ENCODE results near the gene SHKBP1. TPM values are rescaled to one million over a fixed set of nuclear protein-coding genes. Genes with fewer than 3 reads are reported as not detected.

Gene SHKBP1
- total and polyA plus RNA-seq, 9 of the 15 experiments (the other 6 are each of a cell fraction or from before 2014, with no cell fraction given), result 1.2 to 58.1 (median 22.3) TPM

GRCh38 chr19:40632311-40633036 is 55.8 kb downstream of the SHKBP1 start:
- CTCF ChIA-PET (ENCODE audit: low intra/inter-chr PET ratio), result interaction anchor here (1.5 kb wide), 1 partner anchor 493 kb away, joined by 8 read pairs; no protein-coding TSS in a partner anchor
- POLR2A ChIA-PET, result no interaction called here
- intact Hi-C loops (cut with micrococcal nuclease), result no loop called here
- no peaks in the 10 kb centered on the region for H4K20me1 ChIP-seq (replicated peaks; ENCODE audit: control insufficient read depth, insufficient read depth, low read length)
- H3K9me1 ChIP-seq (ENCODE audit: control insufficient read depth, insufficient read depth, low read length), result no peaks in the 10 kb centered on the region
- in situ Hi-C loops (cut with MboI), result no loop called here
- TF ChIP-seq ZBTB12 (CRISPR knock-in tag; IDR thresholded peaks at IDR 0.05), result no peak
- peak; percentile 44 for TF ChIP-seq ZNF121 (CRISPR knock-in tag; conservative IDR thresholded peaks at IDR 0.05)
- no peak overlapping the region for H3K27ac ChIP-seq (ENCODE audit: extremely low read depth, low read depth, low read length)
- ATAC-seq, result no peak
- H3K79me2 ChIP-seq (ENCODE audit: control insufficient read depth, insufficient read depth, low read length), result no peaks in the 10 kb centered on the region
- peaks cover 5 to 18% of the 10 kb centered on the region in 2 experiments; a peak in 4 of 5 replicates for H3K4me1 ChIP-seq (replicated peaks in 1 of 2; ENCODE audit: control insufficient read depth in 2 of 2, insufficient read depth in 2 of 2, low read length in 2 of 2)
- H3K27me3 ChIP-seq (ENCODE audit: control insufficient read depth in 2 of 2, insufficient read depth in 2 of 2, low read length in 2 of 2), result no peaks in the 10 kb centered on the region
- peaks cover 27% of the 10 kb centered on the region; the same call in 2 of the 3 replicates for H3K36me3 ChIP-seq (ENCODE audit: control insufficient read depth, insufficient read depth, low read length)
- H3K4me2 ChIP-seq (ENCODE audit: insufficient read depth, low read length), result no peak overlapping the region
- no peak for DNase-seq (ENCODE audit: extremely low read depth in 1 of 4, low spot score in 3 of 4)
- H2AFZ ChIP-seq (ENCODE audit: low read depth, low read length), result no peak overlapping the region
- H3K9ac ChIP-seq (ENCODE audit: insufficient read depth in 1 of 2, low read depth in 2 of 2, low read length in 2 of 2), result peak overlapping the region in 1 of 2 experiments; percentile 71; a peak in 1 of 4 replicates
- H3K4me3 ChIP-seq, result no peak overlapping the region
- H3K9me3 ChIP-seq (replicated peaks; ENCODE audit: control insufficient read depth, insufficient read depth, low read depth, low read length), result no peaks in the 10 kb centered on the region
- WGBS (ENCODE audit: insufficient coverage, low coverage, missing lambda C conversion rate), result 55% methylated on average over 3 of the region's 3 CpGs
- FAIRE-seq, result no peak
- BruUV-seq (replicated peaks), result no TSS peak

- Histone ChIP-seq H3K9me3 (replicated peaks; ENCODE audit: control insufficient read depth, insufficient read depth, low read depth, low read length) (no peaks in the 10 kb centered on the region), H2AFZ (ENCODE audit: low read depth, low read length) (no peak overlapping the region), H4K20me1 (replicated peaks; ENCODE audit: control insufficient read depth, insufficient read depth, low read length) (no peaks in the 10 kb centered on the region), H3K36me3 (ENCODE audit: control insufficient read depth, insufficient read depth, low read length) (peaks cover 20% of the 10 kb centered on the region; the same call in 2 of the 3 replicates), H3K79me2 (ENCODE audit: control insufficient read depth, insufficient read depth, low read length) (no peaks in the 10 kb centered on the region), H3K27me3 (ENCODE audit: control insufficient read depth in 2 of 2, insufficient read depth in 2 of 2, low read length in 2 of 2) (no peaks in the 10 kb centered on the region), H3K27ac (ENCODE audit: extremely low read depth, low read depth, low read length) (no peak overlapping the region), H3K9ac (ENCODE audit: insufficient read depth in 1 of 2, low read depth in 2 of 2, low read length in 2 of 2) (peak overlapping the region in 1 of 2 experiments; percentile 10; a peak in 1 of 4 replicates), H3K4me2 (ENCODE audit: insufficient read depth, low read length) (no peak overlapping the region), H3K4me3 (no peak overlapping the region), H3K4me1 (replicated peaks in 1 of 2; ENCODE audit: control insufficient read depth in 2 of 2, insufficient read depth in 2 of 2, low read length in 2 of 2) (peaks cover 5 to 14% of the 10 kb centered on the region in 2 experiments; a peak in 4 of 5 replicates), H3K9me1 (ENCODE audit: control insufficient read depth, insufficient read depth, low read length) (no peaks in the 10 kb centered on the region)
- intact Hi-C loops (cut with micrococcal nuclease) (no loop called here), in situ Hi-C loops (cut with MboI) (no loop called here)
- DNase-seq (ENCODE audit: extremely low read depth in 1 of 4, low spot score in 3 of 4), result no peak
- FAIRE-seq, result no peak
- ATAC-seq, result no peak
- 61% methylated on average over 5 of the region's 5 CpGs for WGBS (ENCODE audit: insufficient coverage, low coverage, missing lambda C conversion rate)
- ChIA-PET CTCF (ENCODE audit: low intra/inter-chr PET ratio) (interaction anchor here (1.1 to 3.0 kb wide), 4 partner anchors 28 to 493 kb away, joined by 3 to 35 read pairs (median 8); no protein-coding TSS in a partner anchor), POLR2A (no interaction called here)
- no TSS peak for BruUV-seq (replicated peaks)
- no peak for TF ChIP-seq XRCC5 (IDR thresholded peaks at IDR 0.05; ENCODE audit: low read depth, low read length)
- no peak for TF ChIP-seq ZNF407 (IDR thresholded peaks at IDR 0.05; ENCODE audit: low read depth)
Observed at GRCh38 chr19:40633207-40633606, 56.5 kb downstream of the SHKBP1 start.

Data from K562 (cell line).